ENCODE measurements around the gene DUOXA1.

DNA sequence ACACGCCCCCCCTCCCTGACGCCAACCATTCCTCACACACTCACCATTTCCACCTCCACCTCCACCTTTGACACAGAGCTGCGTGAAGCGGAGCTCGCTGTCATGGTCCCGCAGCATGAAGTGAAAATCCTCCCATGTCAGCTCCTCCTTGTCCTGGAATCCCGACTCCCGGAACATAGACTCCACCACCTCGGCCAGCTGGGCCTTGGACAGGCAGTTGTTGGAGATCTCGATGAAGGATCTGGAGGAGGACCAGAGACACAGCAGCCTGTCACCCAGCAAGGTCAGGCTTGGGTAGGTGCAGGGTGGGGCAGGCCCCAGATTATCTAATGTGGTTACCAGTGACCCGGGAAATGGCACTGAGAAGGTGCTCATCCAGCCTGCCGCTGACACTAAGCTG lies 27.9 kb downstream of the DUOXA1 start:
- TF ChIP-seq, protein P1, sequence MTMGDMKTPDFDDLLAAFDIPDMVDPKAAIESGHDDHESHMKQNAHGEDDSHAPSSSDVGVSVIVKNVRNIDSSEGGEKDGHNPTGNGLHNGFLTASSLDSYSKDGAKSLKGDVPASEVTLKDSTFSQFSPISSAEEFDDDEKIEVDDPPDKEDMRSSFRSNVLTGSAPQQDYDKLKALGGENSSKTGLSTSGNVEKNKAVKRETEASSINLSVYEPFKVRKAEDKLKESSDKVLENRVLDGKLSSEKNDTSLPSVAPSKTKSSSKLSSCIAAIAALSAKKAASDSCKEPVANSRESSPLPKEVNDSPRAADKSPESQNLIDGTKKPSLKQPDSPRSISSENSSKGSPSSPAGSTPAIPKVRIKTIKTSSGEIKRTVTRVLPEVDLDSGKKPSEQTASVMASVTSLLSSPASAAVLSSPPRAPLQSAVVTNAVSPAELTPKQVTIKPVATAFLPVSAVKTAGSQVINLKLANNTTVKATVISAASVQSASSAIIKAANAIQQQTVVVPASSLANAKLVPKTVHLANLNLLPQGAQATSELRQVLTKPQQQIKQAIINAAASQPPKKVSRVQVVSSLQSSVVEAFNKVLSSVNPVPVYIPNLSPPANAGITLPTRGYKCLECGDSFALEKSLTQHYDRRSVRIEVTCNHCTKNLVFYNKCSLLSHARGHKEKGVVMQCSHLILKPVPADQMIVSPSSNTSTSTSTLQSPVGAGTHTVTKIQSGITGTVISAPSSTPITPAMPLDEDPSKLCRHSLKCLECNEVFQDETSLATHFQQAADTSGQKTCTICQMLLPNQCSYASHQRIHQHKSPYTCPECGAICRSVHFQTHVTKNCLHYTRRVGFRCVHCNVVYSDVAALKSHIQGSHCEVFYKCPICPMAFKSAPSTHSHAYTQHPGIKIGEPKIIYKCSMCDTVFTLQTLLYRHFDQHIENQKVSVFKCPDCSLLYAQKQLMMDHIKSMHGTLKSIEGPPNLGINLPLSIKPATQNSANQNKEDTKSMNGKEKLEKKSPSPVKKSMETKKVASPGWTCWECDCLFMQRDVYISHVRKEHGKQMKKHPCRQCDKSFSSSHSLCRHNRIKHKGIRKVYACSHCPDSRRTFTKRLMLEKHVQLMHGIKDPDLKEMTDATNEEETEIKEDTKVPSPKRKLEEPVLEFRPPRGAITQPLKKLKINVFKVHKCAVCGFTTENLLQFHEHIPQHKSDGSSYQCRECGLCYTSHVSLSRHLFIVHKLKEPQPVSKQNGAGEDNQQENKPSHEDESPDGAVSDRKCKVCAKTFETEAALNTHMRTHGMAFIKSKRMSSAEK (CRISPR knock-in tag; IDR thresholded peaks at IDR 0.05; ENCODE audit: borderline replicate concordance), result no peak
- TF ChIP-seq, protein P2, sequence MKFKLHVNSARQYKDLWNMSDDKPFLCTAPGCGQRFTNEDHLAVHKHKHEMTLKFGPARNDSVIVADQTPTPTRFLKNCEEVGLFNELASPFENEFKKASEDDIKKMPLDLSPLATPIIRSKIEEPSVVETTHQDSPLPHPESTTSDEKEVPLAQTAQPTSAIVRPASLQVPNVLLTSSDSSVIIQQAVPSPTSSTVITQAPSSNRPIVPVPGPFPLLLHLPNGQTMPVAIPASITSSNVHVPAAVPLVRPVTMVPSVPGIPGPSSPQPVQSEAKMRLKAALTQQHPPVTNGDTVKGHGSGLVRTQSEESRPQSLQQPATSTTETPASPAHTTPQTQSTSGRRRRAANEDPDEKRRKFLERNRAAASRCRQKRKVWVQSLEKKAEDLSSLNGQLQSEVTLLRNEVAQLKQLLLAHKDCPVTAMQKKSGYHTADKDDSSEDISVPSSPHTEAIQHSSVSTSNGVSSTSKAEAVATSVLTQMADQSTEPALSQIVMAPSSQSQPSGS (CRISPR knock-in tag; IDR thresholded peaks at IDR 0.05; ENCODE audit: borderline replicate concordance, low read depth), result no peak
- TF ChIP-seq PRRX2 (CRISPR knock-in tag; IDR thresholded peaks at IDR 0.05) (no peak), IRF2 (CRISPR knock-in tag; IDR thresholded peaks at IDR 0.05; ENCODE audit: borderline replicate concordance, low read depth) (no peak), TEAD1 (CRISPR knock-in tag; IDR thresholded peaks at IDR 0.05) (no peak), FOXJ3 (CRISPR knock-in tag; IDR thresholded peaks at IDR 0.05; ENCODE audit: borderline replicate concordance) (no peak), NR1H2 (CRISPR knock-in tag; IDR thresholded peaks at IDR 0.05) (no peak), NFYB (CRISPR knock-in tag; conservative IDR thresholded peaks at IDR 0.05; ENCODE audit: low read depth) (no peak), ZNF121 (CRISPR knock-in tag; IDR thresholded peaks at IDR 0.05) (no peak), ZBTB43 (CRISPR knock-in tag; IDR thresholded peaks at IDR 0.05) (no peak), E2F1 (CRISPR knock-in tag; IDR thresholded peaks at IDR 0.05) (no peak), ZNF219 (CRISPR knock-in tag; IDR thresholded peaks at IDR 0.05; ENCODE audit: borderline replicate concordance) (no peak)
- TF ChIP-seq, protein P3, sequence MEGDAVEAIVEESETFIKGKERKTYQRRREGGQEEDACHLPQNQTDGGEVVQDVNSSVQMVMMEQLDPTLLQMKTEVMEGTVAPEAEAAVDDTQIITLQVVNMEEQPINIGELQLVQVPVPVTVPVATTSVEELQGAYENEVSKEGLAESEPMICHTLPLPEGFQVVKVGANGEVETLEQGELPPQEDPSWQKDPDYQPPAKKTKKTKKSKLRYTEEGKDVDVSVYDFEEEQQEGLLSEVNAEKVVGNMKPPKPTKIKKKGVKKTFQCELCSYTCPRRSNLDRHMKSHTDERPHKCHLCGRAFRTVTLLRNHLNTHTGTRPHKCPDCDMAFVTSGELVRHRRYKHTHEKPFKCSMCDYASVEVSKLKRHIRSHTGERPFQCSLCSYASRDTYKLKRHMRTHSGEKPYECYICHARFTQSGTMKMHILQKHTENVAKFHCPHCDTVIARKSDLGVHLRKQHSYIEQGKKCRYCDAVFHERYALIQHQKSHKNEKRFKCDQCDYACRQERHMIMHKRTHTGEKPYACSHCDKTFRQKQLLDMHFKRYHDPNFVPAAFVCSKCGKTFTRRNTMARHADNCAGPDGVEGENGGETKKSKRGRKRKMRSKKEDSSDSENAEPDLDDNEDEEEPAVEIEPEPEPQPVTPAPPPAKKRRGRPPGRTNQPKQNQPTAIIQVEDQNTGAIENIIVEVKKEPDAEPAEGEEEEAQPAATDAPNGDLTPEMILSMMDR (IDR thresholded peaks at IDR 0.05), result no peak
